HL-60 (cell line): ENCODE data around the gene RBM5.

ENCODE experiments used
- DNase-seq, 2 experiments: peaks; one replicate each; pipeline ENCODE4 v3.0.0-alpha.2; 2010 to 2020; ENCODE audit warnings: low read depth in 1 of 2, low spot score in 1 of 2
- H3K27ac ChIP-seq: fragments of 250-450 bp; sonication (Bioruptor Pico); replicated peaks from 2 replicates; pipeline ENCODE4 v1.5.1; 2020; ENCODE audit warnings: mild to moderate bottlenecking, moderate library complexity
- H3K27me3 ChIP-seq: fragments of 250-450 bp; sonication (Bioruptor Pico); 2 replicates; pipeline ENCODE4 v1.5.1; 2021; ENCODE audit warnings: mild to moderate bottlenecking, moderate library complexity; ENCODE audit not compliant: insufficient read depth, poor library complexity, severe bottlenecking
- H3K4me3 ChIP-seq: replicated peaks from 2 replicates; pipeline ENCODE4 v1.5.1; 2011; ENCODE audit warnings: mild to moderate bottlenecking, control low read depth, low read length; ENCODE audit not compliant: insufficient read depth
- CTCF ChIP-seq: IDR thresholded peaks from one replicate; pipeline ENCODE4 v1.5.1; 2011; ENCODE audit warnings: low read length, control low read depth, inconsistent platforms; ENCODE audit not compliant: insufficient read depth
- GABPA ChIP-seq: IDR thresholded peaks from 2 replicates; pipeline ENCODE4 v1.6.1; 2012; ENCODE audit warnings: low read depth
- POLR2AphosphoS5 ChIP-seq: IDR thresholded peaks from 2 replicates; pipeline ENCODE4 v1.6.1; 2012; ENCODE audit warnings: low read depth
- REST ChIP-seq: IDR thresholded peaks from 2 replicates; pipeline ENCODE4 v1.6.1; 2012; ENCODE audit warnings: low read depth; ENCODE audit not compliant: insufficient replicate concordance
- SPI1 ChIP-seq: IDR thresholded peaks from 2 replicates; pipeline ENCODE4 v1.6.1; 2012; ENCODE audit warnings: low read depth, mild to moderate bottlenecking, borderline replicate concordance

RBM5 gene

GRCh38 chr3:50156549-50157493 is 68.1 kb downstream of the RBM5 start:
- H3K4me3 ChIP-seq = no peak overlapping the region
- TF ChIP-seq GABPA (no peak), CTCF (no peak), SPI1 (no peak), POLR2AphosphoS5 (no peak)

GRCh38 chr3:50157827-50158529 is 69.3 kb downstream of the RBM5 start:
- no peak for TF ChIP-seq CTCF
- TF ChIP-seq SPI1 = no peak
- TF ChIP-seq GABPA = no peak
- no peak for TF ChIP-seq REST
- TF ChIP-seq POLR2AphosphoS5 = no peak
- Histone ChIP-seq H3K27ac (no peak overlapping the region), H3K4me3 (no peak overlapping the region), H3K27me3 (peaks cover 37% of the 10 kb centered on the region)
- no peak for DNase-seq

More at GRCh38 chr3:50156549-50157493, 68.1 kb downstream of the RBM5 start:
- DNase-seq = no peak
- peaks cover 37% of the 10 kb centered on the region for H3K27me3 ChIP-seq
- H3K27ac ChIP-seq = no peak overlapping the region

GRCh38 chr3:50158530-50159146 is 69.9 kb downstream of the RBM5 start:
- DNase-seq = no peak
- no peak overlapping the region for H3K4me3 ChIP-seq
- H3K27me3 ChIP-seq = peaks cover 36% of the 10 kb centered on the region
- H3K27ac ChIP-seq = no peak overlapping the region
- TF ChIP-seq CTCF = no peak
- no peak for TF ChIP-seq REST
- TF ChIP-seq GABPA = no peak
- no peak for TF ChIP-seq SPI1
- TF ChIP-seq POLR2AphosphoS5 = no peak
